GM12872 (cell line): ENCODE data around the gene PDCD1LG2.
A peak's percentile ranks its signal among the peaks of the same experiment; 100 is the strongest.

Source experiments
- CTCF ChIP-seq: IDR thresholded peaks from 3 replicates; pipeline ENCODE4 v1.5.1; 2011; ENCODE audit warnings: low read depth, mild to moderate bottlenecking, low read length, moderate library complexity; ENCODE audit not compliant: insufficient read depth

PDCD1LG2 gene

GRCh38 chr9:5566054-5566618 lies 55.8 kb downstream of the PDCD1LG2 start:
- TF ChIP-seq CTCF = no peak

- TF ChIP-seq CTCF = no peak
Observed at GRCh38 chr9:5568868-5569267, 58.5 kb downstream of the PDCD1LG2 start.

GRCh38 chr9:5569409-5569808 lies 59.1 kb downstream of the PDCD1LG2 start:
- TF ChIP-seq CTCF = no peak

- no peak for TF ChIP-seq CTCF
Observed at GRCh38 chr9:5569891-5570290, 59.6 kb downstream of the PDCD1LG2 start.

GRCh38 chr9:5571629-5572232 lies 61.4 kb downstream of the PDCD1LG2 start:
- TF ChIP-seq CTCF = no peak

GRCh38 chr9:5574097-5574496 lies 63.8 kb downstream of the PDCD1LG2 start:
- no peak for TF ChIP-seq CTCF

GRCh38 chr9:5575000-5575399 lies 64.7 kb downstream of the PDCD1LG2 start:
- peak; percentile 40; the same call in 2 of the 3 replicates for TF ChIP-seq CTCF
